NCI-H2081 (cell line): ENCODE results near the gene PLXNA4.

Experiments used
- DNase-seq, 2 experiments: peaks; one replicate each; lab custom pipeline; 2025; lab: John Stamatoyannopoulos, UW

The PLXNA4 gene

GRCh38 chr7:132353936-132354335, 222.3 kb downstream of the PLXNA4 start:
- DNase-seq = no peak

- no peak for DNase-seq
Measured at GRCh38 chr7:132352800-132353199, 223.5 kb downstream of the PLXNA4 start.

- DNase-seq = no peak
Measured at GRCh38 chr7:132351954-132352499, 224.2 kb downstream of the PLXNA4 start.

GRCh38 chr7:132350741-132351140, 225.5 kb downstream of the PLXNA4 start:
- DNase-seq = no peak

- no peak for DNase-seq
Measured at GRCh38 chr7:132349075-132349474, 227.2 kb downstream of the PLXNA4 start.

- no peak for DNase-seq
Measured at GRCh38 chr7:132348341-132348740, 227.9 kb downstream of the PLXNA4 start.

GRCh38 chr7:132347858-132348257, 228.4 kb downstream of the PLXNA4 start:
- DNase-seq = no peak

GRCh38 chr7:132347123-132347522, 229.1 kb downstream of the PLXNA4 start:
- no peak for DNase-seq

- no peak for DNase-seq
Measured at GRCh38 chr7:132345543-132346129, 230.6 kb downstream of the PLXNA4 start.

- DNase-seq = no peak
Measured at GRCh38 chr7:132345030-132345429, 231.2 kb downstream of the PLXNA4 start.

- no peak for DNase-seq
Measured at GRCh38 chr7:132343199-132343598, 233.1 kb downstream of the PLXNA4 start.

- no peak for DNase-seq
Measured at GRCh38 chr7:132337450-132338080, 238.7 kb downstream of the PLXNA4 start.

- no peak for DNase-seq
Measured at GRCh38 chr7:132336797-132337196, 239.5 kb downstream of the PLXNA4 start.

GRCh38 chr7:132333301-132333700, 243.0 kb downstream of the PLXNA4 start:
- no peak for DNase-seq

- DNase-seq = no peak
Measured at GRCh38 chr7:132328760-132329159, 247.5 kb downstream of the PLXNA4 start.

- no peak for DNase-seq
Measured at GRCh38 chr7:132328047-132328620, 248.1 kb downstream of the PLXNA4 start.

GRCh38 chr7:132326878-132327589, 249.2 kb downstream of the PLXNA4 start:
- no peak for DNase-seq

- no peak for DNase-seq
Measured at GRCh38 chr7:132322970-132323369, 253.3 kb downstream of the PLXNA4 start.

- no peak for DNase-seq
Measured at GRCh38 chr7:132321387-132321786, 254.9 kb downstream of the PLXNA4 start.

- no peak for DNase-seq
Measured at GRCh38 chr7:132319481-132319880, 256.8 kb downstream of the PLXNA4 start.

GRCh38 chr7:132318352-132319318, 257.6 kb downstream of the PLXNA4 start:
- peak; percentile 87 to 88 for DNase-seq
